Measurements from ENCODE around the gene NXPE3. TPM values are rescaled to one million over a fixed set of nuclear protein-coding genes. Genes with fewer than 3 reads are reported as not detected.

The NXPE3 gene
- total RNA-seq, 1 donor from 2014 or later: 3.9 TPM

DNA sequence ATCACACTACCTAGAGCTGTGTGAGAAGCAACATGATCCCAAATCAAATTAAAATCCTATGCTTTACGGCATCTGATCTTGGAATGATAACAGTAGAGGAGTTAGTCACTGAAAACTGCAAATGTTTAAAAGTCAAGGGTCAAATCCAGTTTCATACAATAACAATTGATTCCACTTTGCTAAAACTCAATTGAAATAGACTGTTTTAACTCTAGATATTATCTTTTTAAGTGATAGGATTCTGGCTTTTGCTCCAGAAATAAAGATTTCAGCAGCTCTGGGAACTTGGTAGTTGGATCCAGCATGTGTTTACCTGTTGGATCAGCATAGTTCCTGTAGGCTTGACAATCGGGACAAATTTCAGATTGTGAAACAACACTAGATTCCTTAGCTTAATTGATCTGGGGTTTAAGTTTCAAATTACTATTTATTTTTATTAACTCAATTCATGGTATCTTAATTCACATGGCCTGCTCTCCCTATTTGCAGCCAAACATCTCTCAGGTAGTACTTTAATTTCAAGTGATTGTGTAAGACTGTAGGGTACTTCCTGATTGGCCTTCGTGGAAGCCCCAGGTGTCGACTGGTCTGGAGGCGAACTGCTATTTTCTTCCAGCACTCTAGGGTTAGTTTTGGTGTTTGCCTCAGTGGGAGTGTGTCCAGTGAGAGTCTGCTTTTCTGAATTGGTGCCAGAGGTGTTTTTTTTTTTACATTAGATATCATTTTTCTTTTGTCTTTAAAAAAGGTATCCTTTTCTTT lies 86.9 kb downstream of the NXPE3 start:
- Histone ChIP-seq H3K4me3 (ENCODE audit: low read depth, low read length) (no peak overlapping the region), H3K27me3 (ENCODE audit: control insufficient read depth, insufficient read depth, low read length) (no peaks in the 10 kb centered on the region), H3K36me3 (ENCODE audit: control insufficient read depth, insufficient read depth, low read length) (no peaks in the 10 kb centered on the region)
- no peak for FAIRE-seq
- TF ChIP-seq, protein P1, sequence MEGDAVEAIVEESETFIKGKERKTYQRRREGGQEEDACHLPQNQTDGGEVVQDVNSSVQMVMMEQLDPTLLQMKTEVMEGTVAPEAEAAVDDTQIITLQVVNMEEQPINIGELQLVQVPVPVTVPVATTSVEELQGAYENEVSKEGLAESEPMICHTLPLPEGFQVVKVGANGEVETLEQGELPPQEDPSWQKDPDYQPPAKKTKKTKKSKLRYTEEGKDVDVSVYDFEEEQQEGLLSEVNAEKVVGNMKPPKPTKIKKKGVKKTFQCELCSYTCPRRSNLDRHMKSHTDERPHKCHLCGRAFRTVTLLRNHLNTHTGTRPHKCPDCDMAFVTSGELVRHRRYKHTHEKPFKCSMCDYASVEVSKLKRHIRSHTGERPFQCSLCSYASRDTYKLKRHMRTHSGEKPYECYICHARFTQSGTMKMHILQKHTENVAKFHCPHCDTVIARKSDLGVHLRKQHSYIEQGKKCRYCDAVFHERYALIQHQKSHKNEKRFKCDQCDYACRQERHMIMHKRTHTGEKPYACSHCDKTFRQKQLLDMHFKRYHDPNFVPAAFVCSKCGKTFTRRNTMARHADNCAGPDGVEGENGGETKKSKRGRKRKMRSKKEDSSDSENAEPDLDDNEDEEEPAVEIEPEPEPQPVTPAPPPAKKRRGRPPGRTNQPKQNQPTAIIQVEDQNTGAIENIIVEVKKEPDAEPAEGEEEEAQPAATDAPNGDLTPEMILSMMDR (IDR thresholded peaks at IDR 0.05; ENCODE audit: insufficient read depth, low read length, severe bottlenecking): no peak
- DNase-seq (ENCODE audit: low read depth): peak; percentile 48

DNA sequence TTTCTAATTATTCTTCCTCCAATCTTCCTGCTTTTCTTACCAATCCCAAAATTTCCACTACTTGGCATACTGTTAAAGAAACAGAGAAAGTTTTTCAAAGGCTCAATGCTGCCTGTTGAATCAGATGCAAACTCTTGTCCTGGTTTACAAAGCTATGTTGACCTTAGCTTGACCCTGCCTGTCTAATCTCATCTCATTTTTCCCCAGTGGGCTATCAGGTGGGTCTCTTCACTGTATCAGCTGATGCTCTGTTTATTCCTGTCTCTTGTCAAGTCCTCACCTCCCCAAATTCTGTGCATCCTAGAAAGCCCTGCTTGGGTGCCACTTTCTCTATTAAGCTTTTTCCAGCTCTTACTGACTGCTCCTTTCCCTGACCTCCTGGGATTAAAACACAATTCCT lies 88.5 kb downstream of the NXPE3 start:
- FAIRE-seq (no peak), DNase-seq (ENCODE audit: low read depth) (no peak)
- Histone ChIP-seq H3K36me3 (ENCODE audit: control insufficient read depth, insufficient read depth, low read length) (no peaks in the 10 kb centered on the region), H3K4me3 (ENCODE audit: low read depth, low read length) (no peak overlapping the region), H3K27me3 (ENCODE audit: control insufficient read depth, insufficient read depth, low read length) (no peaks in the 10 kb centered on the region)
- TF ChIP-seq, protein P1 (IDR thresholded peaks at IDR 0.05; ENCODE audit: insufficient read depth, low read length, severe bottlenecking): no peak

DNA sequence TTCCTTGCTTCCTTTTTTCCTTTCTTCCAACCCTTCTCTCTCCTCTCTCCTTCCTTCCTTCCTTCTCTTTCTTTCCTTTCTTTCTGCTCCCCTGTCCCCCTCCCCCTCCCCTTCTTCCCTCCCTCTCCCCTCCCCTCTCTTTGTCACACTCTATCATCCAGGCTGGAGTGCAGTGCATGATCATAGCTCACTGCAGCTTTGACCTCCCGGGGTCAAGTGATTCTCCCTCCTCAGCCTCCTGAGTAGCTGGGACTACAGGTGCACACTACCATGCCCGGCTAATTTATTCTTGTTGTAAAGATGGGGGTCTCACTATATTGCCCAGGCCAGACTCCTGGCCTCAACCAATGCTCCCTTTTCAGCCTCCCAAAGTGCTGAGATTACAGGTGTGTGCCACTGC lies 89.0 kb downstream of the NXPE3 start:
- Histone ChIP-seq H3K36me3 (ENCODE audit: control insufficient read depth, insufficient read depth, low read length) (no peaks in the 10 kb centered on the region), H3K4me3 (ENCODE audit: low read depth, low read length) (no peak overlapping the region), H3K27me3 (ENCODE audit: control insufficient read depth, insufficient read depth, low read length) (no peaks in the 10 kb centered on the region)
- TF ChIP-seq, protein P1 (IDR thresholded peaks at IDR 0.05; ENCODE audit: insufficient read depth, low read length, severe bottlenecking): no peak
- DNase-seq (ENCODE audit: low read depth) (no peak), FAIRE-seq (no peak)

DNA sequence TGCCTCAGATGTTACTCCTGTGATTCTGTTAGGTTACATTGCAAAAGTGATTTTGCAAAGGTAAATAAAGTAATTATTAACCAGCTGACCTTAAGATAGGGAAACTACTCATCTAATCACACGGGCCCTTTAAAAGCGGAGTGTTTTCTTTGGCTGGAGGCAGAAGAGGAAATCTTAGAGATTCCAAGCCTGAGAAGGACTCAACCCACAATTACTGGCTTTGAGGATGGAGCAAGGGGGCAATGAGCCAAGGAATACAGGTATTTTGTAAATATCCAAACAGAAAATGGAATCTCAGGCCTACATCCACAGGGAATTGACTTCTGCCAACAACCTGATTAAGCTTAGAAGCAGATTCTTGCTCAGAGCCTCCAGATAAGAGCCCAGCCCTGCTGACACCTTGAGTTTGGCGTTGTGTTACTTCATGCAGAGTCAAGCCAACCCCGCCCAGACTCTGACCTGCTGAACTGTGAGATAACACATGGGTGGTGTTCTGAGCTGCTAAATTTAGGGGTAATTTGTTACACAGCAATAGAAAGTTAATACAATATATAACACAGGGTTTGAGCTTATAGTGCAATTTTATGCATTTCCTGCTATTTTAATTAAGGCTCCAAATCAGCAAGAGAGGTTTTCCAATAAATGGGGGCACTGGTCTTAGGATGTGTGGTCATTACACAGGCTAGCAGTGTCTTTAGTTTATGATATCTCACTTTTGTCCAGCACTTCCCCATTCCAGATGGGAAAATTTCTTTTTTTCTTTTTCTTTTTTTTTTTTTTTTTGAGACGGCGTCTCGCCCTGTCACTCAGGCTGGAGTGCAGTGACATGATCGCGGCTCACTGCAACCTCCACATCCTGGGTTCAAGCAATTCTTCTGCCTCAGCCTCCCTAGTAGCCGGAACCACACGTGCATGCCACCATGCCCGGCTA lies 89.8 kb downstream of the NXPE3 start:
- Histone ChIP-seq H3K4me3 (ENCODE audit: low read depth, low read length) (no peak overlapping the region), H3K27me3 (ENCODE audit: control insufficient read depth, insufficient read depth, low read length) (no peaks in the 10 kb centered on the region), H3K36me3 (ENCODE audit: control insufficient read depth, insufficient read depth, low read length) (no peaks in the 10 kb centered on the region)
- TF ChIP-seq, protein P1 (IDR thresholded peaks at IDR 0.05; ENCODE audit: insufficient read depth, low read length, severe bottlenecking): no peak
- no peak for FAIRE-seq
- peak; percentile 64 for DNase-seq (ENCODE audit: low read depth)

DNA sequence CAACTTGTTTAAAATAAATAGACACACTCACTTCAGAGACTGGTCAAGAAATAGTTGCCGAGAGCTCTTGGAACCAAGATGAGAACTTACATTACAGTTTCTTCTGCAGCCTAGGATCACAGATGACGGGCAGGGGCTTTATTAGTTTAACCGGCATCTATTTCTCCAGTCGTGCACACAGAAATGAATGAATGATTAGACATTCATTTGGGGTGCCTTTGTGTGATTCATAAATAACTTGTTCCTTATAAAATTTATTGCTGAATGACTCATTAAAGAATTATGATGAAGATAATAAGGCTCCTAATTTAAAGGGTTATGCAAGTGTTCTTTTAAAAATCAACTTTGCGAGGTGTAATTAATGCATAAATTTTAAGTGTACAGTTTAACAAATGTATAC lies 91.1 kb downstream of the NXPE3 start:
- TF ChIP-seq, protein P1 (IDR thresholded peaks at IDR 0.05; ENCODE audit: insufficient read depth, low read length, severe bottlenecking): no peak
- FAIRE-seq: no peak

More for the DNA sequence above, 91.1 kb downstream of the NXPE3 start:
- Histone ChIP-seq H3K36me3 (ENCODE audit: control insufficient read depth, insufficient read depth, low read length) (no peaks in the 10 kb centered on the region), H3K4me3 (ENCODE audit: low read depth, low read length) (no peak overlapping the region), H3K27me3 (ENCODE audit: control insufficient read depth, insufficient read depth, low read length) (no peaks in the 10 kb centered on the region)
- no peak for DNase-seq (ENCODE audit: low read depth)

Measured in bronchial epithelial cell (primary cell).